CD14-positive monocyte (primary cell): ENCODE measurements around the gene RFTN2. TPM values are rescaled to one million over a fixed set of nuclear protein-coding genes. Genes with fewer than 3 reads are reported as not detected.
"Not testable (repeated sequence)": the region's sequence is repeated elsewhere in the genome, so short reads cannot be mapped to it uniquely, and the experiment has no call there.

Experiments used
- DNase-seq, 3 donors: peaks; one replicate each; pipeline ENCODE4 v3.0.0-alpha.2; 2011 to 2022
- H2AFZ ChIP-seq: 2 replicates; pipeline ENCODE4 v1.6.0; 2012; ENCODE audit warnings: mild to moderate bottlenecking, low read depth, low read length, inconsistent platforms; ENCODE audit not compliant: insufficient read depth, poor library complexity, severe bottlenecking
- H3K27ac ChIP-seq, 2 donors: 1 replicate in 1 of 2; 2 replicates in 1 of 2; pipeline ENCODE4 v1.5.1; 2012 to 2013; ENCODE audit warnings: low read length in 2 of 2, control low read depth in 1 of 2, inconsistent platforms in 1 of 2, low read depth in 1 of 2, mild to moderate bottlenecking in 1 of 2
- H3K27me3 ChIP-seq, 2 donors: one replicate each; pipeline versions ENCODE4 v1.6.0 to v1.6.1; 2011 to 2013; ENCODE audit warnings: low read length in 2 of 2; ENCODE audit not compliant: control insufficient read depth in 2 of 2, insufficient read depth in 2 of 2
- H3K36me3 ChIP-seq, 2 donors: replicated peaks in 1 of 2; 1 replicate in 1 of 2; 2 replicates in 1 of 2; pipeline versions ENCODE4 v1.5.1 to v1.6.1; 2012 to 2013; ENCODE audit warnings: low read length in 2 of 2, control low read depth in 1 of 2, inconsistent platforms in 1 of 2, mild to moderate bottlenecking in 1 of 2; ENCODE audit not compliant: insufficient read depth in 2 of 2, control insufficient read depth in 1 of 2
- H3K4me1 ChIP-seq, 2 donors: 1 replicate in 1 of 2; 2 replicates in 1 of 2; pipeline versions ENCODE4 v1.5.1 to v1.6.1; 2012 to 2013; ENCODE audit warnings: low read length in 2 of 2, control low read depth in 1 of 2, inconsistent platforms in 1 of 2, mild to moderate bottlenecking in 1 of 2, moderate library complexity in 1 of 2; ENCODE audit not compliant: insufficient read depth in 2 of 2, control insufficient read depth in 1 of 2
- H3K4me2 ChIP-seq: replicated peaks from 2 replicates; pipeline ENCODE3; 2012; ENCODE audit warnings: low read length, moderate library complexity, mild to moderate bottlenecking; ENCODE audit not compliant: poor library complexity, severe bottlenecking; ENCODE audit errors: extremely low read depth
- H3K4me3 ChIP-seq, 3 experiments: fragments of 200-600 bp in 1 of 3; sonication (generic) in 1 of 3; replicated peaks in 1 of 3; 1 replicate in 2 of 3; 2 replicates in 1 of 3; pipeline ENCODE4 v1.5.1; 2011 to 2013; ENCODE audit warnings: low read length in 3 of 3, mild to moderate bottlenecking in 3 of 3, control low read depth in 2 of 3, low read depth in 2 of 3, inconsistent platforms in 1 of 3, moderate library complexity in 1 of 3
- H3K79me2 ChIP-seq: 2 replicates; pipeline ENCODE4 v1.6.0; 2012; ENCODE audit warnings: mild to moderate bottlenecking, control low read depth, inconsistent platforms, low read length, moderate library complexity; ENCODE audit not compliant: insufficient read depth
- H3K9ac ChIP-seq: 2 replicates; pipeline ENCODE4 v1.6.0; 2017; ENCODE audit warnings: low read length, mild to moderate bottlenecking; ENCODE audit not compliant: insufficient read depth, poor library complexity, severe bottlenecking
- H3K9me3 ChIP-seq, 2 donors: replicated peaks in 1 of 2; 1 replicate in 1 of 2; 2 replicates in 1 of 2; pipeline versions ENCODE4 v1.5.1 to v1.6.1; 2012 to 2013; ENCODE audit warnings: low read length in 2 of 2, control low read depth in 1 of 2; ENCODE audit not compliant: control insufficient read depth in 1 of 2, insufficient read depth in 1 of 2
- H4K20me1 ChIP-seq: 2 replicates; pipeline ENCODE4 v1.6.0; 2012; ENCODE audit warnings: mild to moderate bottlenecking, low read length, control low read depth, moderate library complexity; ENCODE audit not compliant: insufficient read depth
- H3K27ac Mint-ChIP-seq, 7 donors: one replicate each; pipeline ENCODE4 v1.8.0; 2020; ENCODE audit warnings: mild to moderate bottlenecking in 7 of 7, mixed read lengths in 7 of 7, moderate library complexity in 6 of 7, inconsistent platforms in 2 of 7
- H3K27me3 Mint-ChIP-seq, 3 donors: one replicate each; pipeline ENCODE4 v1.8.0; 2021 to 2022; ENCODE audit warnings: low read depth in 3 of 3, mild to moderate bottlenecking in 3 of 3, mixed read lengths in 3 of 3, moderate library complexity in 3 of 3, inconsistent platforms in 1 of 3
- H3K36me3 Mint-ChIP-seq, 2 donors: one replicate each; pipeline ENCODE4 v1.8.0; 2020; ENCODE audit warnings: mixed read lengths in 2 of 2, inconsistent platforms in 1 of 2, mild to moderate bottlenecking in 1 of 2
- H3K4me1 Mint-ChIP-seq: one replicate; pipeline ENCODE4 v1.8.0; 2020; ENCODE audit warnings: mild to moderate bottlenecking, mixed read lengths
- H3K4me3 Mint-ChIP-seq, 2 donors: one replicate each; pipeline ENCODE4 v1.8.0; 2020; ENCODE audit warnings: mild to moderate bottlenecking in 2 of 2, mixed read lengths in 2 of 2, moderate library complexity in 1 of 2
- H3K9me3 Mint-ChIP-seq, 7 donors: one replicate each; pipeline ENCODE4 v1.8.0; 2020 to 2022; ENCODE audit warnings: mixed read lengths in 7 of 7, mild to moderate bottlenecking in 6 of 7, moderate library complexity in 6 of 7, inconsistent platforms in 2 of 7
- CTCF ChIP-seq: fragments of 200-600 bp; IDR thresholded peaks from one replicate; pipeline ENCODE4 v1.8.0; 2022; ENCODE audit warnings: antibody characterized with exemption, mild to moderate bottlenecking
- WGBS: methylation state at CpG from one replicate; pipeline ENCODE4 v1.1.5; 2013; ENCODE audit warnings: missing lambda C conversion rate; ENCODE audit not compliant: insufficient coverage; 5-methylcytosine and 5-hydroxymethylcytosine counted together
- intact Hi-C, 2 donors: fragments of 100-400 bp; cut with micrococcal nuclease; formaldehyde crosslinking; loops; one replicate each; pipeline versions ENCODE4 v1.15.0 to v1.15.1; 2023
- polyA plus RNA-seq, 3 donors: library from polyadenylated mRNA; depleted of rRNA in 1 of 3; unstranded in 2 of 3; stranded (reverse) in 1 of 3; fragments of 300-500 nt in 2 of 3; fragments of >200 nt in 1 of 3; fragmentation: Illumina TruSeq in 2 of 3; gene quantifications; 1 replicate in 2 of 3; 2 replicates in 1 of 3; pipeline ENCODE4 v1.2.3, GENCODE V29; 2012 to 2021

RFTN2 gene
- polyA plus RNA-seq, 3 donors, result 0.02 TPM; not detected in 2

DNA sequence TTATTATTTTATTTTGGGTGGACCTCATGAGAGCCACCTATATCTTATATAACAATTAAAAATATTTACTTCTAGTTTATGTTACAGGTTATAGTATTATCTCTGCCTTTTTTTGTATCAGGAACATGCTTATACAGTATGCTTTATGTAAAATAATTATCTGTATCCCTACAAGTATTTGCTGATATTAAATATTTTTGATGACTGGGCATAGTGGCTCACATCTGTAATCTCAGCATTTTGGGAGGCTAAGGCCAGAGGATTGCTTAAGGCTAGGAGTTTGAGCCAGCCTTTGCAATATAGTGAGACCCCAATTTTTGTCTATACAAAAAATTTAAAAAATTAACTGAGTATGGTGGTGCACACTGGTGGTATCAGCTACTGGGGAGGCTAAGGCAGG is 119.9 kb downstream of the RFTN2 start:
- H4K20me1 ChIP-seq, result no peaks in the 10 kb centered on the region
- intact Hi-C loops, result no loop called here
- peaks cover 41 to 61% of the 10 kb centered on the region in 2 donors for H3K36me3 ChIP-seq
- Mint-ChIP-seq H3K4me3 (no peak overlapping the region), H3K27me3 (peaks cover 0 to 1% (median 0%) of the 10 kb centered on the region in 3 donors), H3K4me1 (peaks cover 11% of the 10 kb centered on the region), H3K27ac (peak overlapping the region in 1 of 7 donors; percentile 42), H3K36me3 (peaks cover 39 to 68% of the 10 kb centered on the region in 2 donors), H3K9me3 (peaks cover 0 to 2% (median 0%) of the 10 kb centered on the region in 7 donors)
- DNase-seq, result no peak
- H3K4me3 ChIP-seq, result no peak overlapping the region
- no peak overlapping the region for H2AFZ ChIP-seq
- peak overlapping the region in 1 of 2 donors; percentile 17 for H3K27ac ChIP-seq
- peaks cover 4 to 6% of the 10 kb centered on the region in 2 donors for H3K4me1 ChIP-seq
- H3K4me2 ChIP-seq, result no peak overlapping the region
- no peak overlapping the region for H3K9ac ChIP-seq
- no peaks in the 10 kb centered on the region for H3K79me2 ChIP-seq
- no peaks in the 10 kb centered on the region for H3K27me3 ChIP-seq
- no peak for TF ChIP-seq CTCF
- no peaks in the 10 kb centered on the region for H3K9me3 ChIP-seq

DNA sequence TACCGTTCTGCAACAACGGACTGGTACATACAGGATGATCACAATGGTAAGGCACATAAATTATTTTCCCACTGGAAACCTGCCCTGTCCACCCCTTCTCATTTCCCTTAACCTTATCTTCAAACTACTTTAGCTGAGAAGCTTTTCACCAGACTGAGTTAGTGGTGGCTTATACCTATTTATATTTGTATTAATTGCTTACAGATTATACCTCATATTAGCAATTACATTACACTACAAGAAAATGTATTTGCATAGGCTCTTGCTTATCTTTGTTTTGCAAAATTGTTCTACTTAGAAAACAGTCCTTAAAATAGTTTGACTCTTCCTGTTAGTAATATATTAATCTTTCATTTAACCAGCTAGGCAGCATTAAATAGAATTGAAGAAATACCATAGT is 124.1 kb downstream of the RFTN2 start:
- H3K27me3 ChIP-seq, H3K9me3 ChIP-seq, intact Hi-C loops, H3K27ac ChIP-seq, H3K4me2 ChIP-seq, H3K27ac Mint-ChIP-seq, H3K9ac ChIP-seq, H3K4me1 ChIP-seq, H3K79me2 ChIP-seq, H2AFZ ChIP-seq, H3K27me3 Mint-ChIP-seq, H3K9me3 Mint-ChIP-seq, H3K4me3 ChIP-seq, H3K4me3 Mint-ChIP-seq, H3K4me1 Mint-ChIP-seq, DNase-seq: not testable (repeated sequence)
- Histone ChIP-seq H3K36me3 (peaks cover 72 to 82% of the 10 kb centered on the region in 2 donors), H4K20me1 (peaks cover 30% of the 10 kb centered on the region)
- WGBS, result no CpG with 5 or more reads among the region's 2 CpGs
- H3K36me3 Mint-ChIP-seq, result peaks cover 52 to 80% of the 10 kb centered on the region in 2 donors
